A549 (cell line): ENCODE results near the gene PCNX2. TPM values are rescaled to one million over a fixed set of nuclear protein-coding genes. Genes with fewer than 3 reads are reported as not detected.

Experiments
- ATAC-seq, 2 experiments: fragments of 200-7000 bp in 1 of 2; fragments of >200 bp in 1 of 2; cut with Nextera tagmentation in 1 of 2; cut with Tn5 transposase in 1 of 2; 3 replicates each; pipeline versions ENCODE4 v1.8.0 to v1.9.1; 2018 to 2020; ENCODE audit warnings: mild to moderate bottlenecking in 1 of 2, moderate library complexity in 1 of 2
- CTCF ChIA-PET: fragments of 300-600 bp; sonication (Branson Sonifier 250); formaldehyde crosslinking; extraction: SDS; loops from one replicate; lab custom pipeline; 2021; ENCODE audit warnings: antibody characterized with exemption, inconsistent platforms; lab: Yijun Ruan, JAX
- POLR2A ChIA-PET: fragments of 350-600 bp; formaldehyde crosslinking; extraction: SDS; loops from one replicate; lab custom pipeline; 2021; ENCODE audit warnings: antibody characterized with exemption, inconsistent platforms; lab: Yijun Ruan, JAX
- DNase-seq, 2 experiments: peaks; one replicate each; pipeline versions ENCODE4 v3.0.0 to v3.0.0-alpha.2; 2011 to 2016; ENCODE audit warnings: low read depth in 1 of 2, low spot score in 1 of 2
- FAIRE-seq: peaks from 2 replicates; lab custom pipeline; 2011; peaks lifted over from hg19 to GRCh38; lab: Jason Lieb, UNC
- H3K27ac ChIP-seq, 2 experiments: fragments of >200 bp; sonication (Bioruptor Twin); formaldehyde crosslinking; 3 replicates each; pipeline ENCODE4 v1.5.1; 2016 to 2017
- H3K4me1 ChIP-seq: fragments of >200 bp; sonication (Bioruptor Twin); formaldehyde crosslinking; 3 replicates; pipeline ENCODE4 v1.6.1; 2016
- H3K4me2 ChIP-seq: fragments of >200 bp; sonication (Bioruptor Twin); formaldehyde crosslinking; 3 replicates; pipeline ENCODE4 v1.6.1; 2016
- H3K4me3 ChIP-seq: fragments of >200 bp; sonication (Bioruptor Twin); formaldehyde crosslinking; 3 replicates; pipeline ENCODE4 v1.5.1; 2016
- H3K9me3 ChIP-seq: fragments of >200 bp; sonication (Bioruptor Twin); formaldehyde crosslinking; 3 replicates; pipeline ENCODE4 v1.6.1; 2016
- BHLHE40 ChIP-seq: IDR thresholded peaks from 2 replicates; pipeline ENCODE4 v1.6.1; 2012; ENCODE audit warnings: low read depth, low read length, inconsistent platforms
- CEBPB ChIP-seq, 2 experiments: fragments of >200 bp in 1 of 2; sonication (Bioruptor Twin) in 1 of 2; formaldehyde crosslinking in 1 of 2; IDR thresholded peaks; 2 replicates each; pipeline ENCODE4 v1.6.1; 2012 to 2016
- CHD2 ChIP-seq: fragments of 150-350 bp; IDR thresholded peaks from 2 replicates; pipeline ENCODE4 v1.6.1; 2014; ENCODE audit warnings: low read length; ENCODE audit not compliant: partially characterized antibody
- CHD4 ChIP-seq: fragments of 200-600 bp; sonication (generic); IDR thresholded peaks from 2 replicates; pipeline ENCODE4 v1.6.1; 2016; ENCODE audit warnings: antibody characterized with exemption, mild to moderate bottlenecking, borderline replicate concordance
- CTCF ChIP-seq: fragments of >200 bp; sonication (Bioruptor Twin); formaldehyde crosslinking; IDR thresholded peaks from 3 replicates; pipeline ENCODE4 v1.5.1; 2016
- E2F6 ChIP-seq: IDR thresholded peaks from 2 replicates; pipeline ENCODE4 v1.6.1; 2012; ENCODE audit warnings: low read depth, borderline replicate concordance
- EHF ChIP-seq: fragments of 250-450 bp; sonication (Bioruptor Pico); IDR thresholded peaks from 2 replicates; pipeline ENCODE4 v1.5.0; 2020; ENCODE audit warnings: mild to moderate bottlenecking
- EHMT2 ChIP-seq: fragments of 200-600 bp; sonication (generic); IDR thresholded peaks from 2 replicates; pipeline ENCODE4 v1.6.1; 2016; ENCODE audit warnings: antibody characterized with exemption, low read depth, mild to moderate bottlenecking, moderate library complexity
- ELK1 ChIP-seq: fragments of 150-350 bp; IDR thresholded peaks from 2 replicates; pipeline ENCODE4 v1.6.1; 2014; ENCODE audit warnings: low read depth, mild to moderate bottlenecking, low read length
- EP300 ChIP-seq, 2 experiments: fragments of >200 bp; sonication (Bioruptor Twin); formaldehyde crosslinking; IDR thresholded peaks; 2 replicates in 1 of 2; 3 replicates in 1 of 2; pipeline ENCODE4 v1.6.1; 2016 to 2017
- FOSB ChIP-seq: fragments of 250-450 bp; sonication (Bioruptor Pico); IDR thresholded peaks from 2 replicates; pipeline ENCODE4 v1.5.0; 2020; ENCODE audit warnings: mild to moderate bottlenecking, moderate library complexity
- FOSL2 ChIP-seq, 2 experiments: fragments of 450-650 bp in 1 of 2; fragments of >200 bp in 1 of 2; sonication (Bioruptor Twin) in 1 of 2; formaldehyde crosslinking; IDR thresholded peaks; 2 replicates each; pipeline versions ENCODE4 v1.5.0 to v1.6.1; 2016 to 2020; ENCODE audit warnings: mild to moderate bottlenecking in 1 of 2, moderate library complexity in 1 of 2
- HDAC2 ChIP-seq: fragments of 200-600 bp; sonication (generic); IDR thresholded peaks from 2 replicates; pipeline ENCODE4 v1.6.1; 2016
- HES2 ChIP-seq: fragments of >200 bp; sonication (Bioruptor Twin); formaldehyde crosslinking; IDR thresholded peaks from 2 replicates; pipeline ENCODE4 v1.6.1; 2016
- KDM5A ChIP-seq: fragments of 200-600 bp; sonication (generic); IDR thresholded peaks from 2 replicates; pipeline ENCODE4 v1.6.1; 2016; ENCODE audit warnings: antibody characterized with exemption, mild to moderate bottlenecking
- MYC ChIP-seq: IDR thresholded peaks from 2 replicates; pipeline ENCODE4 v1.6.1; 2012; ENCODE audit warnings: mild to moderate bottlenecking, inconsistent platforms, low read length, improper control_type of control experiment, borderline replicate concordance
- NPAS2 ChIP-seq: fragments of 250-450 bp; sonication (Bioruptor Pico); IDR thresholded peaks from 2 replicates; pipeline ENCODE4 v1.8.0; 2022; ENCODE audit warnings: mild to moderate bottlenecking, moderate library complexity, borderline replicate concordance
- NR3C1 ChIP-seq: fragments of >200 bp; sonication (Bioruptor Twin); formaldehyde crosslinking; IDR thresholded peaks from 3 replicates; pipeline ENCODE4 v1.6.1; 2017
- PBX3 ChIP-seq: IDR thresholded peaks from 2 replicates; pipeline ENCODE4 v1.6.1; 2012
- PHF8 ChIP-seq: fragments of 200-600 bp; sonication (generic); IDR thresholded peaks from 2 replicates; pipeline ENCODE4 v1.6.1; 2016; ENCODE audit warnings: low read depth, mild to moderate bottlenecking, antibody characterized with exemption, moderate library complexity, borderline replicate concordance
- RAD21 ChIP-seq, 2 experiments: fragments of >200 bp in 1 of 2; sonication (Bioruptor Twin) in 1 of 2; formaldehyde crosslinking in 1 of 2; IDR thresholded peaks in 1 of 2; conservative IDR thresholded peaks in 1 of 2; 2 replicates in 1 of 2; 3 replicates in 1 of 2; pipeline ENCODE4 v1.6.1; 2012 to 2018; ENCODE audit warnings: inconsistent platforms in 1 of 2
- RARB ChIP-seq: fragments of 250-450 bp; sonication (Bioruptor Pico); IDR thresholded peaks from 2 replicates; pipeline ENCODE4 v1.8.0; 2021; ENCODE audit warnings: mild to moderate bottlenecking, moderate library complexity
- RCOR1 ChIP-seq: fragments of 150-350 bp; IDR thresholded peaks from 2 replicates; pipeline ENCODE4 v1.6.1; 2014; ENCODE audit warnings: antibody characterized with exemption, low read length, low read depth
- RFX5 ChIP-seq: fragments of 450-650 bp; IDR thresholded peaks from 2 replicates; pipeline ENCODE4 v1.7.1; 2014; ENCODE audit warnings: antibody characterized with exemption, mild to moderate bottlenecking, moderate library complexity
- RNF2 ChIP-seq: fragments of 200-600 bp; sonication (generic); IDR thresholded peaks from 2 replicates; pipeline ENCODE4 v1.6.1; 2016; ENCODE audit warnings: low read depth, mild to moderate bottlenecking, antibody characterized with exemption, moderate library complexity, borderline replicate concordance
- SMC3 ChIP-seq: fragments of >200 bp; sonication (Bioruptor Twin); formaldehyde crosslinking; IDR thresholded peaks from 3 replicates; pipeline ENCODE4 v1.6.1; 2018; ENCODE audit warnings: inconsistent platforms
- SREBF2 ChIP-seq: fragments of 450-650 bp; IDR thresholded peaks from 2 replicates; pipeline ENCODE4 v1.6.1; 2014; ENCODE audit warnings: mild to moderate bottlenecking, moderate library complexity
- TP53 ChIP-seq: fragments of 250-450 bp; sonication (Bioruptor Pico); IDR thresholded peaks from 2 replicates; pipeline ENCODE4 v1.5.0; 2021; ENCODE audit warnings: mild to moderate bottlenecking, moderate library complexity
- USF2 ChIP-seq: fragments of 450-650 bp; IDR thresholded peaks from 2 replicates; pipeline ENCODE4 v1.6.1; 2014; ENCODE audit warnings: antibody characterized with exemption
- ZFP36 ChIP-seq: fragments of 450-650 bp; IDR thresholded peaks from 2 replicates; pipeline ENCODE4 v1.6.1; 2014; ENCODE audit warnings: borderline replicate concordance; ENCODE audit not compliant: partially characterized antibody
- ZSCAN20 ChIP-seq: fragments of 250-450 bp; sonication (Bioruptor Pico); IDR thresholded peaks from 2 replicates; pipeline ENCODE4 v1.8.0; 2022; ENCODE audit warnings: mild to moderate bottlenecking, moderate library complexity
- WGBS: methylation state at CpG from one replicate; pipeline ENCODE4 v1.1.6; 2017; ENCODE audit errors: missing lambda C conversion rate; 5-methylcytosine and 5-hydroxymethylcytosine counted together
- polyA plus RNA-seq, 4 experiments: library from polyadenylated mRNA; depleted of rRNA in 3 of 4; stranded (reverse); fragments of >200 nt; fragmentation: RNase III in 1 of 4; extraction: RNeasy Plus Mini Kit Qiagen cat#74134 plus additional on column Dnase treatment in 1 of 4; gene quantifications; 2 replicates in 3 of 4; 3 replicates in 1 of 4; pipeline ENCODE4 v1.2.3, GENCODE V29; 2011 to 2017

PCNX2 gene
- polyA plus RNA-seq, 2 of the 4 experiments (the other 2 are of a cell fraction): 8.8 to 27.2 TPM

- DNase-seq (no peak), ATAC-seq (no peak), FAIRE-seq (no peak)
- H3K4me1 ChIP-seq: peaks cover 20% of the 10 kb centered on the region
- CTCF ChIA-PET: interaction anchor here (0.7 kb wide), 1 partner anchor 15 kb away, joined by 3 read pairs; no protein-coding TSS in a partner anchor
- H3K4me2 ChIP-seq: no peak overlapping the region
- H3K9me3 ChIP-seq: no peaks in the 10 kb centered on the region
- TF ChIP-seq USF2 (no peak), ZFP36 (no peak), FOSL2 (IDR thresholded peaks at IDR 0.05) (no peak), FOSL2 (CRISPR knock-in tag; IDR thresholded peaks at IDR 0.05) (no peak), RNF2 (no peak), KDM5A (no peak), RARB (CRISPR knock-in tag) (no peak), CHD4 (no peak), CEBPB (IDR thresholded peaks at IDR 0.05) (no peak), EP300 (IDR thresholded peaks at IDR 0.05) (no peak), PBX3 (no peak), HDAC2 (no peak), HES2 (no peak), FOSB (CRISPR knock-in tag) (no peak), RFX5 (no peak), NR3C1 (no peak), CTCF (no peak)
- no peak overlapping the region for H3K4me3 ChIP-seq
- POLR2A ChIA-PET: no interaction called here
- WGBS: 94% methylated on average over 4 of the region's 4 CpGs
- H3K27ac ChIP-seq: no peak overlapping the region
Measured at GRCh38 chr1:233251201-233251720, 44.3 kb downstream of the PCNX2 start.

GRCh38 chr1:233248014-233248413 is 47.5 kb downstream of the PCNX2 start:
- FAIRE-seq: no peak
- TF ChIP-seq CHD2: no peak
- no peak for TF ChIP-seq TP53 (CRISPR knock-in tag)
- no peak for TF ChIP-seq EHMT2
- TF ChIP-seq SREBF2: no peak
- TF ChIP-seq NPAS2 (CRISPR knock-in tag): no peak
- TF ChIP-seq HES2: no peak
- no peak for TF ChIP-seq RAD21 (conservative IDR thresholded peaks at IDR 0.05 in 1 of 2, IDR thresholded peaks at IDR 0.05 in 1 of 2)
- TF ChIP-seq RCOR1: no peak
- TF ChIP-seq BHLHE40: no peak
- no peak for TF ChIP-seq ELK1
- TF ChIP-seq PHF8: no peak
- no peak for TF ChIP-seq EHF (CRISPR knock-in tag)
- TF ChIP-seq RFX5: no peak
- no peak for TF ChIP-seq EP300 (IDR thresholded peaks at IDR 0.05)
- no peak for TF ChIP-seq E2F6
- TF ChIP-seq ZSCAN20: no peak
- no peak for TF ChIP-seq MYC
- TF ChIP-seq SMC3: no peak
- Histone ChIP-seq H3K4me3 (no peak overlapping the region), H3K4me1 (peaks cover 22% of the 10 kb centered on the region), H3K27ac (no peak overlapping the region), H3K9me3 (no peaks in the 10 kb centered on the region), H3K4me2 (no peak overlapping the region)
- no peak for ATAC-seq
- POLR2A ChIA-PET: no interaction called here
- WGBS: 92% methylated on average over 6 of the region's 6 CpGs
- DNase-seq: no peak
- CTCF ChIA-PET: no interaction called here
